Gastrocnemius medialis (tissue), 4 donors: Measurements from ENCODE around the gene OR2V2. TPM values are rescaled to one million over a fixed set of nuclear protein-coding genes. Genes with fewer than 3 reads are reported as not detected.
"Not testable (repeated sequence)": the region's sequence is repeated elsewhere in the genome, so short reads cannot be mapped to it uniquely, and the experiment has no call there.

Experiments
- ATAC-seq, 2 donors: fragments of 150-250 bp; one replicate each; pipeline ENCODE4 v1.9.1; 2016
- DNase-seq, 2 donors: peaks; one replicate each; pipeline ENCODE4 v3.0.0-alpha.2; 2019
- H3K27ac ChIP-seq, 4 donors: fragments of 200-600 bp; sonication (generic); 1 replicate in 1 of 4; 2 replicates in 3 of 4; pipeline ENCODE4 v1.5.1; 2016 to 2018; ENCODE audit warnings: mild to moderate bottlenecking in 2 of 4, moderate library complexity in 1 of 4
- H3K27me3 ChIP-seq, 3 donors: fragments of 200-600 bp; sonication (generic) in 2 of 3; 1 replicate in 1 of 3; 2 replicates in 2 of 3; pipeline versions ENCODE4 v1.5.1 to v1.6.0; 2016 to 2019; ENCODE audit warnings: mild to moderate bottlenecking in 1 of 3, moderate library complexity in 1 of 3
- H3K36me3 ChIP-seq, 2 donors: fragments of 200-600 bp; sonication (generic) in 1 of 2; one replicate each; pipeline ENCODE4 v1.5.1; 2017 to 2018
- H3K4me1 ChIP-seq, 2 donors: fragments of 200-600 bp; sonication (generic) in 1 of 2; one replicate each; pipeline ENCODE4 v1.5.1; 2016 to 2017; ENCODE audit warnings: mild to moderate bottlenecking in 2 of 2
- H3K4me3 ChIP-seq, 4 donors: fragments of 200-600 bp; sonication (generic) in 3 of 4; 1 replicate in 1 of 4; 2 replicates in 3 of 4; pipeline ENCODE4 v1.5.1; 2016 to 2019; ENCODE audit warnings: mild to moderate bottlenecking in 2 of 4
- H3K9me3 ChIP-seq, 3 donors: fragments of 200-600 bp; sonication (generic) in 2 of 3; 1 replicate in 1 of 3; 2 replicates in 2 of 3; pipeline ENCODE4 v1.5.1; 2016 to 2019
- CTCF ChIP-seq, 5 experiments: fragments of 450-650 bp in 3 of 5; fragments of 200-600 bp in 2 of 5; sonication (generic) in 2 of 5; IDR thresholded peaks in 4 of 5; conservative IDR thresholded peaks in 1 of 5; 1 replicate in 4 of 5; 2 replicates in 1 of 5; pipeline ENCODE4 v1.5.1; 2016 to 2019; ENCODE audit warnings: antibody characterized with exemption in 5 of 5, mild to moderate bottlenecking in 3 of 5, moderate library complexity in 3 of 5
- POLR2A ChIP-seq, 2 donors: fragments of 450-650 bp; IDR thresholded peaks; one replicate each; pipeline ENCODE4 v1.6.1; 2017; ENCODE audit warnings: antibody characterized with exemption in 2 of 2, mild to moderate bottlenecking in 2 of 2, moderate library complexity in 2 of 2
- in situ Hi-C, 4 donors: fragments of 200-750 bp; cut with MboI; loops; one replicate each; pipeline versions ENCODE4 v1.15.0 to v1.8.0; 2017; ENCODE audit warnings: low sequenced_read_pairs in 4 of 4
- intact Hi-C: fragments of 100-400 bp; cut with DNase I; formaldehyde crosslinking; loops from one replicate; pipeline ENCODE4 v1.15.1; 2023; ENCODE audit warnings: low total_unique reads
- total RNA-seq, 4 donors: library from RNA; depleted of rRNA; stranded (reverse); fragments of >200 nt; gene quantifications; one replicate each; pipeline versions ENCODE4 v1.1.0 to v1.2.3, GENCODE V29; 2016

OR2V2 gene
- total RNA-seq, 4 donors from 2014 or later: not detected

- Histone ChIP-seq H3K27me3 (peaks cover 14 to 25% (median 16%) of the 10 kb centered on the region in 3 donors), H3K9me3 (no peaks in the 10 kb centered on the region)
- no peak for TF ChIP-seq CTCF (IDR thresholded peaks at IDR 0.05 in 4 of 5, conservative IDR thresholded peaks at IDR 0.05 in 1 of 5)
- no peak for TF ChIP-seq POLR2A (IDR thresholded peaks at IDR 0.05)
Measured at GRCh38 chr5:181124526-181124925, 22.9 kb upstream of the OR2V2 start.

GRCh38 chr5:181126841-181127240 is 20.5 kb upstream of the OR2V2 start:
- in situ Hi-C loops: no loop called here
- intact Hi-C loops: no loop called here
- no peaks in the 10 kb centered on the region for H3K36me3 ChIP-seq
- H3K27ac ChIP-seq: no peak overlapping the region
- peaks cover 8 to 27% (median 13%) of the 10 kb centered on the region in 3 donors for H3K27me3 ChIP-seq
- no peak for ATAC-seq
- H3K4me3 ChIP-seq: no peak overlapping the region
- no peak for DNase-seq
- TF ChIP-seq CTCF (IDR thresholded peaks at IDR 0.05 in 4 of 5, conservative IDR thresholded peaks at IDR 0.05 in 1 of 5) (no peak), POLR2A (IDR thresholded peaks at IDR 0.05) (no peak)
- no peaks in the 10 kb centered on the region for H3K4me1 ChIP-seq
- no peaks in the 10 kb centered on the region for H3K9me3 ChIP-seq

More at GRCh38 chr5:181124526-181124925, 22.9 kb upstream of the OR2V2 start:
- H3K36me3 ChIP-seq: no peaks in the 10 kb centered on the region
- in situ Hi-C loops: no loop called here
- ATAC-seq: no peak
- no peak overlapping the region for H3K27ac ChIP-seq
- DNase-seq: no peak
- no peak overlapping the region for H3K4me3 ChIP-seq
- H3K4me1 ChIP-seq: no peaks in the 10 kb centered on the region
- intact Hi-C loops: no loop called here

- H3K36me3 ChIP-seq: no peaks in the 10 kb centered on the region
- H3K27ac ChIP-seq: no peak overlapping the region
- no peaks in the 10 kb centered on the region for H3K4me1 ChIP-seq
- no peaks in the 10 kb centered on the region for H3K9me3 ChIP-seq
- ATAC-seq (no peak), DNase-seq (no peak)
- no peak overlapping the region for H3K4me3 ChIP-seq
- no peak for TF ChIP-seq POLR2A (IDR thresholded peaks at IDR 0.05)
- TF ChIP-seq CTCF (IDR thresholded peaks at IDR 0.05 in 4 of 5, conservative IDR thresholded peaks at IDR 0.05 in 1 of 5): no peak
- in situ Hi-C loops: no loop called here
- peaks cover 8 to 27% (median 13%) of the 10 kb centered on the region in 3 donors for H3K27me3 ChIP-seq
- intact Hi-C loops: no loop called here
Measured at GRCh38 chr5:181127456-181127855, 19.9 kb upstream of the OR2V2 start.

GRCh38 chr5:181127907-181128626 is 19.3 kb upstream of the OR2V2 start:
- no peak for TF ChIP-seq POLR2A (IDR thresholded peaks at IDR 0.05)
- H3K27ac ChIP-seq: no peak overlapping the region
- H3K27me3 ChIP-seq: peaks cover 8 to 27% (median 11%) of the 10 kb centered on the region in 3 donors
- H3K36me3 ChIP-seq: no peaks in the 10 kb centered on the region
- in situ Hi-C loops (no loop called here), intact Hi-C loops (no loop called here)
- H3K4me3 ChIP-seq: no peak overlapping the region
- no peaks in the 10 kb centered on the region for H3K4me1 ChIP-seq
- ATAC-seq: no peak
- no peaks in the 10 kb centered on the region for H3K9me3 ChIP-seq
- DNase-seq: no peak

GRCh38 chr5:181129601-181130000 is 17.8 kb upstream of the OR2V2 start:
- ATAC-seq: no peak
- in situ Hi-C loops: no loop called here
- H3K4me3 ChIP-seq: no peak overlapping the region

GRCh38 chr5:181130081-181130480 is 17.3 kb upstream of the OR2V2 start:
- in situ Hi-C loops: not testable (repeated sequence)

More at GRCh38 chr5:181129601-181130000, 17.8 kb upstream of the OR2V2 start:
- intact Hi-C loops: no loop called here
- no peak for TF ChIP-seq POLR2A (IDR thresholded peaks at IDR 0.05)
- TF ChIP-seq CTCF (IDR thresholded peaks at IDR 0.05 in 4 of 5, conservative IDR thresholded peaks at IDR 0.05 in 1 of 5): no peak
- no peak for DNase-seq
- peaks cover 8 to 27% (median 11%) of the 10 kb centered on the region in 3 donors for H3K27me3 ChIP-seq
- no peaks in the 10 kb centered on the region for H3K9me3 ChIP-seq
- H3K36me3 ChIP-seq: no peaks in the 10 kb centered on the region
- no peak overlapping the region for H3K27ac ChIP-seq
- H3K4me1 ChIP-seq: no peaks in the 10 kb centered on the region

More at GRCh38 chr5:181130081-181130480, 17.3 kb upstream of the OR2V2 start:
- H3K36me3 ChIP-seq, intact Hi-C loops, DNase-seq, H3K4me1 ChIP-seq, H3K27ac ChIP-seq, ATAC-seq, H3K4me3 ChIP-seq, H3K9me3 ChIP-seq: not testable (repeated sequence)
- peaks cover 8 to 25% (median 11%) of the 10 kb centered on the region in 3 donors for H3K27me3 ChIP-seq
